Skin epidermis (tissue), 12 donors: ENCODE data around the gene PSD.
A peak's percentile ranks its signal among the peaks of the same experiment; 100 is the strongest.

Experiments used
- H3K27ac ChIP-seq, 21 experiments: fragments of 200-600 bp; sonication (generic) in 11 of 21; one replicate each; pipeline ENCODE4 v1.5.0; 2020; ENCODE audit warnings: mild to moderate bottlenecking in 3 of 21, inconsistent platforms in 2 of 21, moderate library complexity in 2 of 21
- H3K4me3 ChIP-seq, 7 experiments: fragments of 200-600 bp; sonication (generic) in 2 of 7; one replicate each; pipeline ENCODE4 v1.5.0; 2020; ENCODE audit warnings: inconsistent platforms in 2 of 7, mild to moderate bottlenecking in 2 of 7, moderate library complexity in 1 of 7

Gene PSD

DNA sequence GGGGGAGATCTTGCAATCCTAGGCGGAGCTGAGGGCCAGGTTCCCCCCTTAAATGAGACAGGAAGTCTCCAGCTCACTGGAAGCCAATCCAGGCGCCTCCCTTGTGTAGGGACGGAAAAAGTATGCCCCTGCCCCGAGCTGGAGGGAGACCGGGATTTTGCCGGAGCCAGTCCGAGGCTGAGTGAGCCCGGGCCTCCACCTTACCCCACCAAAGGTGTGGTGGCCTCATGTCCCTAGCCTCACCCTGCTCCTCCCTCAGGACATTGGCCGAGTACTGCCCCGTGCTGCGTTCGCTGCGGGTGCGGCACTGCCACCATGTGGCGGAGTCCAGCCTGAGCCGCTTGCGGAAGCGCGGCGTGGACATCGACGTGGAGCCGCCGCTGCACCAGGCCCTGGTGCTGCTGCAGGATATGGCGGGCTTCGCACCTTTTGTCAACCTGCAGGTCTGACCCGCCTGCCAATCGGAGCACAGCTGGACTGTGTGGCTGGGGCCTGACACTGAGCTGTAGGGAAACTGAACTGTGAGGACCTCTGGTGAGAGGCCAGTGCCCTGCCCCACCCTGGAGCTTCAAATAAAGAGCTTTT is 4.1 kb upstream of the PSD start:
- H3K27ac ChIP-seq: peak overlapping the region in 19 of 21 experiments; percentile 76 to 95 (median 89)
- H3K4me3 ChIP-seq: peak overlapping the region; percentile 72 to 89 (median 74)

DNA sequence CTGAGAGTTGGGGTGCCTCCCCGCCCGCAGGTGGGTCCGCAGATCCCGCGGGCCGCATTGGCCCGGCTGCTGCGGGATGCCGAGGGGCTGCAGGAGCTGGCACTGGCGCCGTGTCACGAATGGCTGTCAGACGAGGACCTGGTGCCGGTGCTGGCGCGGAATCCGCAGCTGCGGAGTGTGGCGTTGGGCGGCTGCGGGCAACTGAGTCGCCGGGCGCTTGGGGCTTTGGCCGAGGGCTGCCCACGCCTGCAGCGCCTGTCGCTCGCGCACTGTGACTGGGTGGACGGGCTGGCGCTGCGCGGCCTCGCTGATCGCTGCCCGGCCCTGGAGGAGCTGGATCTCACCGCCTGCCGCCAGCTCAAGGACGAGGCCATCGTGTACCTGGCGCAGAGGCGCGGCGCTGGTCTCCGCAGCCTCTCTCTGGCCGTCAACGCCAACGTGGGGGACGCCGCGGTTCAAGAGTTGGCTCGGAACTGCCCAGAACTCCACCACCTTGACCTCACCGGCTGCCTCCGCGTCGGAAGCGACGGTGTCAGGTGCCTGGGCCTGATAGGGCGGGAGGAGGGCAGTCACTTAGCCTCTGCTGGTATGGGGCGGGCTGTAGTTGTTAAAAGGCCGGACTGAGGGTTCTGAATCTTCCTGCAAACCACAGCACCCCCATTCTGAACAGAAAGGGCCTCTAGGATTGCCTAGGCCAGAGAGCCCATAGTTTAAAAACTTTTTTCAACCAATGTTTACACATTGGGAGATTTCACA is 3.4 kb upstream of the PSD start:
- H3K27ac ChIP-seq: peak overlapping the region; percentile 62 to 95 (median 88)

DNA sequence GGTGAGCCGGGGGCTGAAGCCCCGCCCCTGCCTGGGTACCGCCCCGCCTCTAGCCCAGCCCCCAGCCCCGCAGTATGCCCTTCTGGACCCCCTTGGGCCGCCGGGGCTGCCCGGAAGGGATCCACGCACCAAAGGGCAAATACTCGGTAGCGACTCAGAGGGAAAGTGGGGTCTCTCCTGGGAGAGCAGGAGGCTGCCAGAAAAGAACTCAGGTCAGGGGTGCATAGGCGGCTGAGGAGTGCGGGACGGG is 2.8 kb upstream of the PSD start:
- H3K4me3 ChIP-seq: peak overlapping the region; percentile 72 to 89 (median 74)

More for the DNA sequence above, 3.4 kb upstream of the PSD start:
- peak overlapping the region; percentile 72 to 89 (median 74) for H3K4me3 ChIP-seq

DNA sequence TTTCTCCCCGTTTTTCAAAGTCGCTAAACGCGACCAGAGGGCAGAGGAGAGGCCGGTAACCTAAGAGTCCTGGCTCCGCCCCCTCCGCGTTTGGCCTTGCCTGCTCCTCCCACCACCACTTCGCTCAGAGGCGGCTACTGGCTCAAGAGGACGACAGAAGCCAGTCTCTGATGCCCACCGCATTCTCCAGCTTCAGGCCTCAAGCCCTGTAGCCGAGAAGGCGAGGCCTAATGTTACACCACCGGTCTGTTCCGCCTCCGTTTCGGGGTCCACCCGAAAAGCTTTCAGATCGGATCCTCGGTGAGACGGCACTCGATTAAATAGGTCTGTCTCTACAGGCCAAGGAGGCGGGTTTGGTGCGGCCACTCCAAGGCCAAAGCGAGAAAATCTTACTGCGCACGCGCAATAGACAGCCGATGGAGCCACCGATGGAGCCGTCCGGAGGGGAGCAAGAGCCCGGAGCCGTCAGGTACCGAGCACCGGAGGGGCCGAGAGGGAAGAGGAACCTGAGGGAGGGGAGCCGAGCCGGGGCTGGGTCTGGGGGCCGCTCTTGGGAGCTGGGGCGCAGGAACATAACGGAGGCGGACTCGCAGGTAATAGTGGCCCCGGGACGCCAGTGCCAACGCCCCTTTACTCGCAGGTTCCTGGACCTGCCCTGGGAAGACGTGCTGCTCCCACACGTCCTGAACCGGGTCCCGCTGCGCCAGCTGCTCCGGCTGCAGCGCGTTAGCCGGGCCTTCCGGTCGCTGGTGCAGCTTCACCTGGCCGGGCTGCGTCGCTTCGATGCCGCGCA is 2.3 kb upstream of the PSD start, which contains the start of gene FBXL15:
Gene FBXL15, plus strand, starts transcription at position 123 of the 793 bp plus-strand sequence. Its CDS starts 294 bp downstream, at position 417.
- peak within 1 kb of the TSS; percentile 62 to 95 (median 88) for H3K27ac ChIP-seq
- H3K4me3 ChIP-seq: peak within 1 kb of the TSS; percentile 72 to 89 (median 74)

More for the DNA sequence above, 2.8 kb upstream of the PSD start:
- peak overlapping the region; percentile 62 to 95 (median 88) for H3K27ac ChIP-seq

DNA sequence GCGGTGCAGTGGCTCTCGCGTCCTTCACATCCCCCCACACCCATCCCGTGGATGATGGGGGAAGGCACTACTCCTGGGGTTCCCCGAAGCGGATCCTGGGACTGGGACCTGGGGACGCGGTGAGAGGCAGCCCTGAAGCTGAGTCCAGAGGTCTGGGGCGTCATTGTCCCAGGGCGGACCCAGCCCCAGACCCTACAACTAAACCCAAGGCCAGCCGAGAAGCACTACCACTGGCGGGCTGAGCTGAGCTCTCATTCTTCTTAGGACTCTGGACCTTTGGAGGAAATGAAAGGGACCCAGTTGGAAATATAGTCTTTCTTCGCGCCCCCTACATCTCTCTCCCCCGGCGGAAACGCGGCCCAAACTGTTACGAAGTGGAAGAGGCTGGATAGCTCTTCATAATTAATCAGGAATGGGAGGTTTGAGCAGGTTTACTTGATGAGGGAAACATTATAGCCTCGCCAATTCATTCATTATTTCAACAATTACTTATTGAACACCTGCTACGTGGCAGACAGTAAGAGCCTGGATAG is 1.7 kb upstream of the PSD start:
- peak overlapping the region in 19 of 21 experiments; percentile 76 to 95 (median 89) for H3K27ac ChIP-seq
- H3K4me3 ChIP-seq: peak overlapping the region; percentile 72 to 89 (median 74)

DNA sequence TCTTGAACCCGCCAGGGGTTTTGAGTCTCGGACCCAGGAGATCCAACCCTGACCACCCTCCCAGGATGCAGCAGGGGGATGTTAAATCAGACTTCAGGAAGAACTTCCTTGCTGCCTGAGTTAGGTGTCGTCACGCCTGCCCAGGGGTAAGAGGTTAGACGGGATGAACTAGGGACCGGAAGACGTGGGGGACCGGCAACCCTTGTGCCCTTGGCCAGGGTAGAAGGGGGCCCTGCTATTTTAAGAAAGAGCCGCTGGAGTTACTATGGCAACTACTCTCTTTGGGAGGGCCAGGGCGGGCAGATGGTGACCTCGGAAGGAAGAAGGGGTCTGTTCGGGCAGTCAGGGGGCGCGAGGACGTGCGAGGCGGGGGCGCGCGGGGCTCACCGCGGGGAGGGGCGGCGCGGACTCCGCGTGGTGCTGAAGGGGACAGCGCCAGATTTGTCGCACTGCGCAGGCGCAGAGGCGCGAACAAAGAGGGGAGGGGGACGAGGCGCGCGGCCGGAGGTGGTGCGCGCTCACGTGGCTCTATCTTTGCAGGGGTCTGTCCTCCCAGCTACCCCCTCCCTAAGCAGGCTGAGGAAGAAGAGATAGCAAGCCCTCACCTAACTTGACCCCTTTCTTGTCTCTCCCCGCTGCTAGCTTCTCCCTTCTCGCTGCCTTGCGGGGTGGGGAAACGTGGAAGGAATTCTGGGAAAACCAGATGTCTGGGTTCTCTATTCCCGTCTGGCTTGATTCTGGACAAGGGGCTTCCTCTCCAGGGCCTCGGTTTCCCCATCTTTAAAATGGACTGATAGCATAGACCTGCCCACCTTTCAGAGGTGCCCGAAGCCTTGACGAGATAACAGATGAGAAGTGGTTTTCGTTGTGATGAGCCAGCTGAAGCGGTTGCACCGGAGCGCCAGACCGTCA is 940 bp upstream of the PSD start:
- peak overlapping the region; percentile 72 to 89 (median 74) for H3K4me3 ChIP-seq
- peak overlapping the region in 4 of 21 experiments; percentile 85 to 95 (median 90) for H3K27ac ChIP-seq

DNA sequence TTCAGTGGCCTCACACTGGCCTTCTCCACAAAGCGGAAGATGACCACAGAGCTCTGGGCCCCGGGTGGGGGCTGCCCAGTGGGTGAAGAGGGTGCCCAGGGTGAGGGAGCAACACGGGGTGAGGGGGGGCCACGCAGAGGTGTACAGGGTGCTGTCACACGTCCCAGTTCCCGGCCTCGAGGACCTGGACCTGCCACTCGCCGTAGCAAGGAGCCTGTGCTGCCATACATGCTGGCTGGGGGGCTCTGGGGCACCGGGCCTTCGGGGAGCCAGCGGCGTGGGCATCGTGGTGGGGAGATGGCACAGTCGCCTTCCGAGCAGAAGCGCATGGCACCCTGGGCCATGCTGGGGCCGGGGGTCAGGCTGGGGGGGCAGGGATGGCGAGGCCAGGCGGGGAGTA is 1.9 kb downstream of the PSD start:
- Histone ChIP-seq H3K27ac (no peak overlapping the region), H3K4me3 (no peak overlapping the region)

DNA sequence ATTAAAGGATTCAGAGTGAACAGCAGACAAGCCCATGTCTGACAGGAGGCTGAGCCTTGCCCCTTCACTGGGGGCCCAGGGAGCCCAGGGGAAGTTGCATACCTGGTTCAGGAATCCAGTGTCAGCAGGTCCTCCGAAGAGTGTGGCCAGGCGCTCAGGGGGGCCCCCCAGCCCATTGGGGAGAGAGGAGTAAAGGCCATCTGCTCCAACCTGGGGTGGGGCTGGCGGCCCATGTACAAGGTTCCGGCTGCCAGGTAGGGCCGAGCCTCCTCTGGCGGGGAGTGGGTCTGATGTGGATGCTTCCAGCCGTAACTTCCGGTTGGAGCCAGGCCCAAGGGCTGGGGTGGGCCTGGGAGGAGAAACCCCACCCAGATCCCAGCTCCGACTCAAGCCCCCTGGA is 2.3 kb downstream of the PSD start:
- H3K27ac ChIP-seq: no peak overlapping the region

DNA sequence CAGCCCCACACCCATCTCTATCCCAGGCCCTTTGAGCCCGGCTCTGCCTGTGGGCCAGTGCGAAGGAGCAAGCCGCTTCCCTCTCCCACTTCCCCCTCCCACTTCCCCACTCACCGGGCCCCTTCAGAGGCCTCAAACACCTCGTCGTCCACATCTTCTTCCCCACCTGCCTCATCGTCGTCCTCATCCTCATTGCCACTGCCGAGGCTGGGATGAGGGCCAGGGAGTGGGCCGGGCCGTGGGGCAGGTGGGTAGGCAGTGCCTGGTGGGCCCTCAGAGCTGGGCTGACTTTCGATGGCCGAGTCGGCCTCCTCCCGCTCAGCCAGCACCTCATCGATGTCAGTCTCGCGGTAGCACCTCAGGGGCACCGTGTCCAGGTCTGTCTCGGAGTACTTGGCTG is 3.8 kb downstream of the PSD start:
- H3K4me3 ChIP-seq: no peak overlapping the region
- no peak overlapping the region for H3K27ac ChIP-seq

More for the DNA sequence above, 2.3 kb downstream of the PSD start:
- H3K4me3 ChIP-seq: no peak overlapping the region

DNA sequence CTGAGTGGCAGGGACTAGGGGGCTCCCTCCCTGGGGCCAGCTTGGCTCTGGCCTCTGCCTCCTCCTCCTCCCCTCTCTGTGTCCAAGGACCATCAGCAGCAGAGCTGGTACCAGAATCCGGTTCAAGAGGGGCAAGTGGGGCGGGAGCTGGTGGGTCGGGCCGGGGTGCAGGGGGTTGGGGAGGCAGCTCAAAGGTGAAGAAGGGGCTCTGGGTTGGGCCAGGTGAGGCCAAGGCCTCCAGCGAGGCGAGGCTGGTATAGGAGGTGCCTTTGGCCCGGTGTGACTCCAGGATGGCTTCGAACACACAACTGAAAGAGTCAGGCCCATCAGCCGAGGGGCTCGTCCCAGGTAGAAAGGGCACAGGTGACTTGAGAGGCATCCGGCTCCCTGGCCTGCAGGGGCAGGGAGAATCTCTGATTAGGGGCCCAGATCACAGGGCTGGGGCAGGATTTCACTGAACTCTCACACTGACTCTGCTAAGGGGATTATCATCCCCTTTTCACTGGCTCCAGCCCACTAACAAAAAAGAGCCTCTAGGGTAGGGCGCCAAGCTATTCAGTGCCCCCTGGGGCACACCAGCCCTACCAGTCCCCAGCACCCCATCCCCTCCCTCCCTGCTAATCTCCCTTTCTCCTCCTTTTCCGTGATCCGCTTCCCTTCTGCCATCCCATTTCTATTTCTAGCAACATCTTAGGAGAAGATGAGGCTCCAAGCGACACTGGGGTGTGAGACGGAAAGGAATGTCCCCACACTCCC is 4.6 kb downstream of the PSD start:
- Histone ChIP-seq H3K4me3 (no peak overlapping the region), H3K27ac (no peak overlapping the region)

DNA sequence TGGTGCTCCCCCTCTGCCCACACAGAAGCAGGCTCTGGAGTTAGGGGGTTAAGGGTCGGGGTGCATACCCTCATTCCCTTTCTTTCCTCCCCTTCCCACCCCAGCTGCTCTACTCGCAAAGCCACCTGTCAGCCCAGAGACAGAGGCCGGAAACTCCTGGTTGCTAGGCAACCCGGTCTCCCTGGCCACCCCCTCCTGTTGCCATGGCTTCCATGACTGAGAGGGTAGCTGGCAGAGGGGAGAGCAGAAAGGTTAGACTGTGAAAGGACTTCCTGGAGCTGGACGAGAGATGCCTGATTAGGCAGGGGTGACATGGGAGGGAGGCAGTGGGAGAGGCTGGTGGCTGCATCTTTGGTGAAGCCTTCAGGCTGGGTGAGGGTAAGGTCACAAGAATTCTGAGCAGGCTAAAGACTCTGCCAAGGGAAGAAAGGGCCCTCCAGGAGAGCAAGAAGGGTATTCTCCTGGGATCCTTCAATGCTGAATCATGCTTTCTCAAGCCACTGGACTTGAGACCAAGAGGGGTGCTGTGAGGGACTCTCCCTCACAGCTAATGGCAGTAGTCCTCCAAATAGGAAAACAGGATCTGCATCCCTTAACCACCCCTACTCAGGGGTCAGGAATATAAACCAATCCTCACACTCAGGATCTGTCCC is 5.4 kb downstream of the PSD start:
- Histone ChIP-seq H3K27ac (no peak overlapping the region), H3K4me3 (no peak overlapping the region)

DNA sequence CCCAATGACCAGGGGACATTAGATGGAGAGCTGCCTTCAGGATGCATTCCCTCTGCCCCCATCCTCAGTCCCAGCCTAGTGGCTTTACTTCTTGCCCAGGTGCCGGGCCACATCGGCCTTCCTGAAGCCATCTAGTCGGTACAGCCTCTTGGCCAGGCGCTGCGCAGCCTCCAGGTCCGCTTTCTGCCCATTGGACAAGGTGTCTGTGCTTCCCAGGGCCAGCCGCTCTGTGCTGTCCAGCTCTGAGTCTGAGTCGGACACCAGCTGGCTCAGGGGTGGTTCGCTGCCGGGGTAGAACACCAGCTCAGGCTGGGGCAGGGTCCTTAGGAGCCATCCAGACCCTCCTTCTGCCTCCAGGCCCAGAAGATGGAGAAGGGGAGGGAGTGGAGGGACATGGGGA is 6.3 kb downstream of the PSD start:
- no peak overlapping the region for H3K27ac ChIP-seq

DNA sequence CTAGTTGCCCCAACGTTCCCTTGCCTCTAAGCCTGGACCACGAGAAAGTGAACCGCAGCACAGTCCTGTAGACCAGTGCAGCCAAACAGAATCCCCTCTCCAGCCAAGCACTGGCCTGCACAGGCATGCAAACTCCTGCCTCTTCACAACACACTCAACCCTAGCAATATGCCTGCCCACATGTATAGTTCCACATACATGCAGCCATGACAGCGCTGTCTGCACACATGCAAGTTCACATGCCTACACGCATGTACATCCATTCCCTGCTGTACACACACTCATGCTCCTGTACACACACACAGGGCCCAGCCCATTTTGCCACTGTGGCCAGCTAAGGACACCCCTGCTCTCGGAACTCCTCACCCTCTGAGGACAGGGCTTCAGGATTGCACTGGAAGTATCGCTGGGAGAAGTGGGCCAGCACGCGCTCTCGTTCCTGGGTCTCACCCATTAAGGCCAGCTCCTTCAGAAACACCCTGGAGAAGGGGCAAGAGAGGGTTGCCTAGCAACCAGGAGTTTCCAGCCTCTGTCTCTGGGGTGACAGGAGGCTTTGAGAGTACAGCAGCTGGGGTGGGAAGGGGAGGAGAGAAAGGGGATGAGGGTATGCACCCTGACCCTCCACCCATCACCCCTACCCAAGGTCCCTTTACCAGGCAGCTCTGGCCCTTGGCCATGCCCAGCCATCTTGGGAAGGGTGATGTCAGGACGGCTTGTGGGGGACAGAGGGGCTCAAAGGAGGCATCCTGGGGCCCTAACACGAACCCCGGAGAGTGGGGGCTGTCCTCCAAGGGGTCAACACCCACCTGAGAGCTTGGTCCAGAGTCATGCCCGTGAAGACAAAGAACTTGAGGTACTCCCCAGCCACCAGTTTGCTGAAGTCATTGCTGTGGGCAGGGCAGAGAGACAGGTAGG is 7.0 kb downstream of the PSD start:
- Histone ChIP-seq H3K27ac (no peak overlapping the region), H3K4me3 (no peak overlapping the region)

More for the DNA sequence above, 6.3 kb downstream of the PSD start:
- H3K4me3 ChIP-seq: no peak overlapping the region

DNA sequence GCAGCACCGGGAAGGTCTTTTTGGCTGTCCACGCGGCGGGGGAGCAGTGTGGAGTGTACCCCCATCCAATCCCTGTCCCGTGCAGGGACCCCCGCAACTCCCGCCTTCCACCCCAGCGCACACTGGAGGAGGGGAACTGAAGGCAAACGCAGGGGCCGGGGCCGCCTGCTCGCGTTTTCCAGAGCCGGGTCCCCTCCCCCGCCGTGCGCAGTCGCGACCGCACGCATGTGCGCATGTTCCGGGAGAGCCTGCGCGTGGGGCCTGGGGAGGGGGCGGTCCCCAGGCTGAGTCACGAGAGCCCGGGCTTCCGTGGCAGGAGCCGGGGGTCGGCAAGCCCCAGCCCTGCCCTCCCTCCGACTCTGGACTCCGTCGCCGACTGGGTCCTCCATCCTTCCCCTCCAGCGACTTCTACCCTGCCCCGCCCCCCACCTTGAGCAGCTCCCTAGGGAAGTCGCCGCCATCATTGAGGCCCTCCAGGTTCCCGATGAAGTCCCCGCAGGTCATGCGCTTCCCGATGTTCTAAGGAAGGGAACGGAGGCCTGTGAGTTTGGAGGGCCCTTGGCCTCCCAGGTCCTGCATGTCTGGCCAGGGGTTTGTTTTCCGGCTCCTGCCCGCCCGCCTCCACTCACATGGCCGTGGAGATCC is 8.0 kb downstream of the PSD start:
- Histone ChIP-seq H3K27ac (peak overlapping the region in 1 of 21 experiments; percentile 55), H3K4me3 (peak overlapping the region; percentile 2 to 40 (median 21))

DNA sequence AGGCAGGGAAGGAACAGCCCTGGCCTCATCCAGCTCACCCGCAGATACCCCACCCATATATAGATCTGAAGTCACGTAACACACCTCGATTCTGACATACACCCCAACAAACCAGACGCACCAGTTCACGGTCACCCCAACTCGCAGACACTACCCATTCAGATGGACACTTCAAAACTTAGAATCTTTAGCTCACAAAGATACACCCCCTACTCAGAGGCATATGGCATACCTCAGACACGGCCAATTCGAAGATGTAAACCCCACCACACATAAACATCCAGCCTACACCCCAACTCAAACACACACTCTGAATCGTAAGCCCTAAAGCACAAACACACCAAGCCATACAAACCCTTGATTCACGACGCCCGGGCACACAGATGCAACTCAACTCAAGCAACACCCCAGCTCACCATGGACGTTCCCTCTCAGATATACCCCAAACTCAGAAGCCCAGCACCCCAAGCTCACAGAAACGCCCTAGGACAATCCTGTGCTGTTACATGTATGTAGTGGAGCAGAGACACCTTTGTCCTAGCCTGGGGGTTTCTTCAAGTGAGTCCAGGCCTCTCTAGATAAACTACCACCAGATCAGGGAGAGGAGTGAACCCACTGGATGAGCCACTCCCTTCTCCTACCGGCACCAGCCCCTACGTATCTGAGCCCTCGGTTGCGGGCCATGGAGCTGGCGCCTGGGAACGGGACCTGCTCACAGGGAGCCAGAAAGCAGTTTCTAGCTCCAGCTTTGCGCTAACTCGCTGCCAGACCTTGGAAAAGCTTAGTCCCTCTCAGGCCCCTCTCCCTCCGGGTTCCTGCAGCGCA is 8.8 kb downstream of the PSD start:
- H3K4me3 ChIP-seq: peak overlapping the region; percentile 19 to 45 (median 30)
- peak overlapping the region in 1 of 21 experiments; percentile 55 for H3K27ac ChIP-seq
